ENCODE results near the gene NFIX. TPM values are rescaled to one million over a fixed set of nuclear protein-coding genes. Genes with fewer than 3 reads are reported as not detected.

NFIX gene
- total and polyA plus RNA-seq, 2 donors (not counting 1 experiment from before 2014, with no cell fraction given), result 35.7 to 74.8 TPM

DNA sequence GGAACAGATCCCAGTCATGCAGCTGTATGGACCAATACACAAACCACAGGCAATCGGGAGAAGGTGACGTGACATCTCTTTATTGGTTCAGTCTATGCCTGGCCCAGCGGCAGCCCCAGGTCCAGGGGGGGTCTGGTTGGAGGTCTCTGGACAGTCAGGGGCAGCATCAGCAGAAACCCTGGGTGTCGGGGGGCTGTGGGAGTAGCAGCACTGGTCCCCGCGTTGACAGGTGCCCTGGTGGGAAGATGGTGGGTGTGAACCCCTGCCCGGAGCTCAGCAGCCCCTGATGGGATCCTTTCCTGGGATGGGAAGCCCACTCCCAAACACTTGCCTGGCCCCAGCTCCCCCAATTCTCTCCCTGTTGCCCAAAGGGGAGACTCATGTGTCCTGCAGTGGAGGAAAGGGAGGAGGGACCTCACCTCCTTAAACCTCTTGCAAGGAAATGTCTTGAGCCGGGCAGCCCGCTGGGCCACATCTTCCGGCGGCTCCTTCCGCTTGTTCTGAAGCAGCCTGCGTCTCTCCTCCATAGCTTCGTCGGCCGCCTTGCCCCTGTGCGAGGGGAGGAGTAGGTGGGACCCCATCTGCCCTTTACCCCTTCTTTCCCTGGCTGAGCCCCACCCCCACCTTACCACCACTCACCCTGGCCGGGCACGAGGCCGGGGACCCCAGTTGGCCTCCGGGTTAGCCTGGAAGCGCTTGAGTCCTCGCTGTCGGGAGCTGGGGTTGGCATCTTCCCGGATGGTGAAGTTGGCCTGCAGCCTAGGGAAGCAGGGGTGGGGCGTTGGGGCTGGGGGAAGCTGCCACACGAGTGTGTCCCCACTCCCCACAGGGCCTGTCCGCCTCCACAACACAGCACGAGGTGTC is 109.8 kb downstream of the NFIX start:
- no peak for DNase-seq (ENCODE audit: low read depth in 2 of 2)
- H3K27ac ChIP-seq (ENCODE audit: insufficient read depth, low read length), result no peak overlapping the region
- no peak overlapping the region for H3K4me2 ChIP-seq (ENCODE audit: extremely low read depth, insufficient read depth, low read length)
- no peaks in the 10 kb centered on the region for H4K20me1 ChIP-seq (ENCODE audit: control insufficient read depth, extremely low read depth, insufficient read depth, low read length)
- peaks cover 17% of the 10 kb centered on the region for H3K36me3 ChIP-seq (ENCODE audit: control insufficient read depth, insufficient read depth, low read length)
- no peak overlapping the region for H3K9ac ChIP-seq (ENCODE audit: insufficient read depth, low read length)
- no peak overlapping the region for H2AFZ ChIP-seq (ENCODE audit: low read length)
- H3K9me3 ChIP-seq (ENCODE audit: control insufficient read depth, insufficient read depth, low read depth, low read length), result no peaks in the 10 kb centered on the region
- TF ChIP-seq, protein P1, sequence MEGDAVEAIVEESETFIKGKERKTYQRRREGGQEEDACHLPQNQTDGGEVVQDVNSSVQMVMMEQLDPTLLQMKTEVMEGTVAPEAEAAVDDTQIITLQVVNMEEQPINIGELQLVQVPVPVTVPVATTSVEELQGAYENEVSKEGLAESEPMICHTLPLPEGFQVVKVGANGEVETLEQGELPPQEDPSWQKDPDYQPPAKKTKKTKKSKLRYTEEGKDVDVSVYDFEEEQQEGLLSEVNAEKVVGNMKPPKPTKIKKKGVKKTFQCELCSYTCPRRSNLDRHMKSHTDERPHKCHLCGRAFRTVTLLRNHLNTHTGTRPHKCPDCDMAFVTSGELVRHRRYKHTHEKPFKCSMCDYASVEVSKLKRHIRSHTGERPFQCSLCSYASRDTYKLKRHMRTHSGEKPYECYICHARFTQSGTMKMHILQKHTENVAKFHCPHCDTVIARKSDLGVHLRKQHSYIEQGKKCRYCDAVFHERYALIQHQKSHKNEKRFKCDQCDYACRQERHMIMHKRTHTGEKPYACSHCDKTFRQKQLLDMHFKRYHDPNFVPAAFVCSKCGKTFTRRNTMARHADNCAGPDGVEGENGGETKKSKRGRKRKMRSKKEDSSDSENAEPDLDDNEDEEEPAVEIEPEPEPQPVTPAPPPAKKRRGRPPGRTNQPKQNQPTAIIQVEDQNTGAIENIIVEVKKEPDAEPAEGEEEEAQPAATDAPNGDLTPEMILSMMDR (conservative IDR thresholded peaks at IDR 0.05 in 1 of 2, IDR thresholded peaks at IDR 0.05 in 1 of 2; ENCODE audit: low read depth in 1 of 2, low read length in 2 of 2), result no peak
- no peak for TF ChIP-seq EZH2 (IDR thresholded peaks at IDR 0.05; ENCODE audit: low read length, missing control alignments)
- H3K4me3 ChIP-seq (replicated peaks in 1 of 4; ENCODE audit: control extremely low read depth in 1 of 4, insufficient read depth in 1 of 4, low read depth in 3 of 4, low read length in 4 of 4), result no peak overlapping the region
- H3K27me3 ChIP-seq (ENCODE audit: control insufficient read depth, insufficient read depth, low read length), result no peaks in the 10 kb centered on the region
- peaks cover 3% of the 10 kb centered on the region for H3K4me1 ChIP-seq (ENCODE audit: control insufficient read depth, extremely low read depth, insufficient read depth, low read length)
- H3K79me2 ChIP-seq (ENCODE audit: control insufficient read depth, insufficient read depth, low read length), result no peaks in the 10 kb centered on the region

DNA sequence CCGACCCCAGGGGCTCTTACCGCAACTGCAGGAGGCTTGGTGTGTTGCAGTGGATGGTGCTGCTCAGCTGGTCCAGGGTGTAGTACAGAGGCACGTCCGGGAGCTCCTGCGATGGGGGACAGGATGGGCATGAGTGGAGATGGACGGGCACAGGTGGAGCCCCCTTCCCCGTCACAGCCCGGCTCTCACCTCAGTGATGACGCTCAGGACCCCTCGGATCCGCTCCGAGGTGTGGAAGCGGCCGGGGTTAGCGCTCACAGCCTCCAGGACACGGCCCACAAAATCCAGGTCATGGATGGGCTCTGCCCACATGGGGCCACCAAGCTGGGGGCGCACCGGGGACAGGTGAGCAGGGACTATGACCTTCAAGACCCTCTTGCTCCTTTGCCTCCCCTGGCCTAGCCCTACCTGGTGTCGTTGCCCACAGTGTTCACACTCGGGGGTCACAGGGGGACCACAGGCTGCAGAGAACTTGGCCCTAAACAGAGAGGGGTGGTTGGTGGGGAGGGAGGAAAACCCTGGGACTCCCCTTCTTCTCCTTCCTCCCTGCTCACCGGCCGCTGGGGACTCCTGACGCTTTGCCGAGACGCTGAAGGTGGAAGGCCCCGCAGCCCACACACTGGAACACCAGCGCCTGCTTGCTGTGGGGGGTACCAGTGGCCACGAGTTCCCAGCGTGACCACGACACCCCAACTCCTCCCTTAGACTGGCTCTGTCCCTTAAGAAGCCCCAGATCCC is 114.3 kb downstream of the NFIX start:
- Histone ChIP-seq H3K36me3 (ENCODE audit: control insufficient read depth, insufficient read depth, low read length) (peaks cover 19% of the 10 kb centered on the region), H3K27me3 (ENCODE audit: control insufficient read depth, insufficient read depth, low read length) (no peaks in the 10 kb centered on the region)
- no peak for DNase-seq (ENCODE audit: low read depth in 2 of 2)

More for the DNA sequence above, 114.3 kb downstream of the NFIX start:
- Histone ChIP-seq H3K4me2 (ENCODE audit: extremely low read depth, insufficient read depth, low read length) (no peak overlapping the region), H2AFZ (ENCODE audit: low read length) (no peak overlapping the region), H3K9ac (ENCODE audit: insufficient read depth, low read length) (no peak overlapping the region), H3K4me1 (ENCODE audit: control insufficient read depth, extremely low read depth, insufficient read depth, low read length) (no peaks in the 10 kb centered on the region), H3K4me3 (replicated peaks in 1 of 4; ENCODE audit: control extremely low read depth in 1 of 4, insufficient read depth in 1 of 4, low read depth in 3 of 4, low read length in 4 of 4) (no peak overlapping the region), H3K79me2 (ENCODE audit: control insufficient read depth, insufficient read depth, low read length) (no peaks in the 10 kb centered on the region), H4K20me1 (ENCODE audit: control insufficient read depth, extremely low read depth, insufficient read depth, low read length) (no peaks in the 10 kb centered on the region), H3K9me3 (ENCODE audit: control insufficient read depth, insufficient read depth, low read depth, low read length) (no peaks in the 10 kb centered on the region), H3K27ac (ENCODE audit: insufficient read depth, low read length) (no peak overlapping the region)
- no peak for TF ChIP-seq EZH2 (IDR thresholded peaks at IDR 0.05; ENCODE audit: low read length, missing control alignments)
- TF ChIP-seq, protein P1 (conservative IDR thresholded peaks at IDR 0.05 in 1 of 2, IDR thresholded peaks at IDR 0.05 in 1 of 2; ENCODE audit: low read depth in 1 of 2, low read length in 2 of 2), result no peak
